GM18498 (cell line): ENCODE data around the gene UTF1.
A peak's percentile ranks its signal among the peaks of the same experiment; 100 is the strongest.
"Not testable (repeated sequence)": the region's sequence is repeated elsewhere in the genome, so short reads cannot be mapped to it uniquely, and the experiment has no call there.

ENCODE experiments used
- ATAC-seq: cut with Tn5 transposase; IDR thresholded peaks from one replicate; pipeline ENCODE4 v1.9.1; 2021; ENCODE audit warnings: mild to moderate bottlenecking, moderate library complexity; ENCODE audit not compliant: unreplicated experiment

The UTF1 gene

DNA sequence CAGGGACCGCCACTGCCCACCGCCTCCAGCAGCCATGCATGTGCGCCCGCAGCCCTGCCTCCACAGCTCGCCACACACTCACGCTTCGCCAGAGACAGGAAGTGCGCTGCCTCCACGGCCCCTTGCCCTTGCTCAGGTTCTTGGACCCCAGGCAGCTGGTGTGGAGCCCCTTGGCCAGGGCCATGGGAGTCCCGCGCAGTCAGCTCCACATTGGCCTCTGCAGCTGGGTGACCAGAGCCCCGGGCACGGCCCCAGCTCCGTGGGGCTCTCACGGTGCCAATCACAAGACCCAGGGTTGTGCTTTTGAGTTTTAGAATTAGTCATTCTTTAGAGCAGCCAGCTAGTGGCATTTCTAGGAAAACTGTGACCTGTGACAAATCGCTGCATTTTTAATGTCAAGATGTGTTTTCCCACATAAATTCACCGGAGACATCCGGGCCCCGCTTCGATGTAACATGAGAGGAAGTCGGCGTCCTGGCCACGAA is 4.3 kb upstream of the UTF1 start:
- no peak for ATAC-seq

GRCh38 chr10:133226251-133226808 is 3.7 kb upstream of the UTF1 start:
- ATAC-seq = no peak

- ATAC-seq = no peak
Measured at GRCh38 chr10:133227256-133227655, 2.8 kb upstream of the UTF1 start.

- no peak for ATAC-seq
Measured at GRCh38 chr10:133229265-133230043, 563 bp upstream of the UTF1 start.

DNA sequence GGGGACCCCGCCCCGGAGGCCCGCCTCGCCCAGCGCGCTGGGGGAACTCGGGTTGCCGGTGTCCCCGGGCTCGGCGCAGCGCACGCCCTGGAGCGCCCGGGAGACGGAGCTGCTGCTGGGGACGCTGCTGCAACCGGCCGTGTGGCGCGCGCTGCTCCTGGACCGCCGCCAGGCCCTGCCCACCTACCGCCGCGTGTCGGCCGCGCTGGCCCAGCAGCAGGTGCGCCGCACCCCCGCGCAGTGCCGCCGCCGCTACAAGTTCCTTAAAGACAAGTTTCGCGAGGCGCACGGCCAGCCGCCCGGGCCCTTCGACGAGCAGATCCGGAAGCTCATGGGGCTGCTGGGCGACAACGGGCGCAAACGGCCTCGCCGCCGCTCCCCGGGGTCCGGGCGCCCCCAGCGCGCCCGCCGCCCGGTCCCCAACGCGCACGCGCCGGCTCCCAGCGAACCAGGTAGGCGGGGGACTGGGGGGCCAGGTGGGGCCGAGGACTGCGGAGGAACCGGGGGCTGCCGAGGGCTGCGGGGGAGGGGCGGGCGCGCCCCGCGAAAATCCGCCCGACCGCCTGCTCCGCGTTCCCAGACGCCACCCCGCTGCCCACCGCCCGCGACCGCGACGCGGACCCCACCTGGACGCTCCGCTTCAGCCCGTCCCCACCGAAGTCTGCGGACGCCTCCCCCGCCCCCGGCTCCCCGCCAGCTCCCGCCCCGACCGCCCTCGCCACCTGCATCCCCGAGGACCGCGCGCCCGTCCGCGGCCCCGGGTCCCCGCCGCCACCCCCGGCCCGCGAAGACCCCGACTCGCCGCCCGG is 574 bp downstream of the UTF1 start:
- ATAC-seq = no peak

- no peak for ATAC-seq
Measured at GRCh38 chr10:133231244-133231945, 1.4 kb downstream of the UTF1 start.

- no peak for ATAC-seq
Measured at GRCh38 chr10:133231946-133232574, 2.0 kb downstream of the UTF1 start.

- not testable (repeated sequence) for ATAC-seq
Measured at GRCh38 chr10:133234796-133235195, 4.8 kb downstream of the UTF1 start.

- no peak for ATAC-seq
Measured at GRCh38 chr10:133235265-133235855, 5.3 kb downstream of the UTF1 start.

GRCh38 chr10:133235932-133236331 is 5.9 kb downstream of the UTF1 start:
- ATAC-seq = no peak

GRCh38 chr10:133236401-133237240 is 6.6 kb downstream of the UTF1 start:
- no peak for ATAC-seq

DNA sequence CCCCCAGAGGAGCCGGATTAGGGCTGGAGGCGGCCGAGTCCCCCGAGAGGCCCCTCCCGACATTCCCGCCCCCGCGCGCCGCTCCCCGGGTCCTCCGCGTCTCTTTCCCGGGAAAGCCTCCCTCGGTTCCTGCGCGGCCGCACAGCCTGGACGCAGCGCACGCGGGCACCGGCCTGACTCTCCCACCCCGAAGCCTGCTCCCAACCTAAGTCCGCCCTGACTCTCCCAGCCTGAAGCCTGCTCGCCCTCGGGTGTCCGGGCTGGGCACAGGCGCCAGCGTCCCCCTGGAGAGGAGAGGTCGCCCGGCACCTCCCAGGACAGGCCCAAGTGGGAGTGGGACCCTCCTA is 7.2 kb downstream of the UTF1 start:
- ATAC-seq = no peak

GRCh38 chr10:133237588-133238465 is 7.8 kb downstream of the UTF1 start, which contains the start of gene VENTX:
TSS of gene VENTX (plus strand) at chr10:133237855. CDS start at chr10:133237915, 60 bp downstream.
- ATAC-seq = no peak

- no peak for ATAC-seq
Measured at GRCh38 chr10:133238466-133238804, 8.4 kb downstream of the UTF1 start.

DNA sequence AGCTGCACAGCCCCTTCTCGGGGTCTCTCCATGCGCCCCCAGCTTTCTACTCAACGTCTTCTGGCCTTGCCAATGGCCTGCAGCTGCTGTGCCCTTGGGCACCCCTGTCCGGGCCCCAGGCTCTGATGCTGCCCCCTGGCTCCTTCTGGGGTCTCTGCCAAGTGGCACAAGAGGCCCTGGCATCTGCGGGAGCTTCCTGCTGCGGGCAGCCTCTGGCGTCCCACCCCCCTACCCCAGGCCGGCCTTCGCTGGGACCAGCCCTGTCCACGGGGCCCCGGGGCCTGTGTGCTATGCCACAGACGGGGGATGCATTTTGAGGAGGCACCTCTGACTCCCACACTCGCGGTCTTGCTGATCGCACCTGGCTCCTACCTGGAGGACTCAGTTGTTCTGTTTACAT is 10.0 kb downstream of the UTF1 start:
- no peak for ATAC-seq

- ATAC-seq = peak; percentile 65
Measured at GRCh38 chr10:133241501-133242205, 11.6 kb downstream of the UTF1 start.

- no peak for ATAC-seq
Measured at GRCh38 chr10:133242611-133243356, 12.8 kb downstream of the UTF1 start.
